ENCODE results near the gene KIFC3.
"Not testable (repeated sequence)": the region's sequence is repeated elsewhere in the genome, so short reads cannot be mapped to it uniquely, and the experiment has no call there.

Gene KIFC3

DNA sequence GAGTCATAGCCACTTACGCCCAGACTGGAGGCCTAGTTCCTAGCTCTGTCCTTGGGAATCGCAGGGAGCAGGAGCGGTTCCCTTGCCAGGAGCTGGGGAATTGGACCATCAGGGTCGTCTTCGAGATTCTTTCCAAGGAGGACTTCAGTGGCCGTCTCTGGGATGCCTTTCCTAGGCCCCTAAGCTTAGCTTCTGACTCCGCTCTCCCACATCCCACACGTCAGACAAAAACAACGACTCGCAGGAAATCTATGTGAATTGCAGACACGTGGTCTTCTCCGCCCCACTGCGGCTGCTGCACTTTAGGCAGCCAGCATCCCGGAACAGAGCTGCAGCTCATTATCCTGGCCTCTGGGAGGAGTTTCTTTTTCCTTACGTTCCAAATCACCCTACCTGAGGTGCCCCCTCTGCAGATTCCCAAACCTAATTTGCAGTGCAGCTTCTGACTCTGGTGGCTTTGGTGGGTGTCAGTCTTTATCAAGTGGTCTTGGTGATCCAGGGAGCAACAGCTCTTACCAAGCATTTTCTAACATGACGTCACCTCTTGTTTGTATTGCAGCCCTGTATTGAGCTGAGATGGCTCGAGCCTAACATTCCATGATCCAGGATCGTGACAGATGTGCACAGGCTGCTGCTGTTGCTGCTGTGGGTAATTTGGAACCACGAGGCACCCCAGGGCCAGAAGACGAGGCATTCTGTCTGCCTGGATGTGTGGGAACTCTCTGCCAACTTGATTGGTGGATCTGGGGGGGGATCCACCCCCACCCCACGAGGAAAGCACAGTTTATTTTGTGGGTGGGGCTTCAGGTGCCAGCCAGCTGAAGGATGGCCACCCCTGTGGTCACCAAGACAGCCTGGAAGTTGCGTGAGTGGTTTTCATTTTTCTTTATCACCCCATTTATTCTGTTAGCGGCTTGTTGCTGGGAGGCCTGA, 65.6 kb downstream of the KIFC3 start:
- DNase-seq: peak; percentile 80

DNA sequence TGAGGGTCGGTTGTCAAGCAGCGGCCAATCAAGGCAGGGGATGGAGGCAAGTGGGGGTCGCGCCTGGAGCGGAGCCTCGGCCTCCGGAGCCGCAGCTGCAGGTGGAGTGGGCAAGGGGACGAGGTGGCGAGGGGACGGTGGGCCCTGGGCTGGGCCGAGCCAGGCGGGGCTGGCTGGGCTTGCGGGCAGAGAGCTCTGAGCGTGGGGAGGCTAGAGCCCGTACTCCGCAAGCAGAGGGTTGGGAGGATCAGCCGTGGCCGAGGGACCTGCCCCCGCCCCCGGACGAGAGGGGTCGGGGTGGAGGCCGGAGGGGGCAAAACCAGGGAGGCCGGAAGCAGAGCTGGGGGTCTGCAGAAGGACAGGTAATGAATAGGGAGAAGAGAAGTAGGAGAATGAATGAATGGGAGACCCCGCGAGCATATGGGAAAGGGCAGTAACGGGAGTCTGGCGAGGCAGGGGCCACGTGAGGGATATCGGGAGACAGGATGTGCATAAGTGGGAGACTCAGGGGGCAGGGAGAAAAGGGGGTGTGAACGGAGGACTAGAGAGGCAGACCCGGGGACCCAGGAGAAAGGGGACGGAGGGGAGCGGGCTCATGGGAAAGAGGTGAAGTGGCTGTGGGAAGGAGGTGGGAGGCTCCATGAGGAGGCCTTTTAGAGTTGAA, 66.4 kb downstream of the KIFC3 start, which contains the start of gene KATNB1:
TSS of gene KATNB1 (plus strand) at position 16 of the 664 bp plus-strand sequence. CDS start 1,474 bp downstream, outside the sequence.
- DNase-seq: peak; percentile 76

DNA sequence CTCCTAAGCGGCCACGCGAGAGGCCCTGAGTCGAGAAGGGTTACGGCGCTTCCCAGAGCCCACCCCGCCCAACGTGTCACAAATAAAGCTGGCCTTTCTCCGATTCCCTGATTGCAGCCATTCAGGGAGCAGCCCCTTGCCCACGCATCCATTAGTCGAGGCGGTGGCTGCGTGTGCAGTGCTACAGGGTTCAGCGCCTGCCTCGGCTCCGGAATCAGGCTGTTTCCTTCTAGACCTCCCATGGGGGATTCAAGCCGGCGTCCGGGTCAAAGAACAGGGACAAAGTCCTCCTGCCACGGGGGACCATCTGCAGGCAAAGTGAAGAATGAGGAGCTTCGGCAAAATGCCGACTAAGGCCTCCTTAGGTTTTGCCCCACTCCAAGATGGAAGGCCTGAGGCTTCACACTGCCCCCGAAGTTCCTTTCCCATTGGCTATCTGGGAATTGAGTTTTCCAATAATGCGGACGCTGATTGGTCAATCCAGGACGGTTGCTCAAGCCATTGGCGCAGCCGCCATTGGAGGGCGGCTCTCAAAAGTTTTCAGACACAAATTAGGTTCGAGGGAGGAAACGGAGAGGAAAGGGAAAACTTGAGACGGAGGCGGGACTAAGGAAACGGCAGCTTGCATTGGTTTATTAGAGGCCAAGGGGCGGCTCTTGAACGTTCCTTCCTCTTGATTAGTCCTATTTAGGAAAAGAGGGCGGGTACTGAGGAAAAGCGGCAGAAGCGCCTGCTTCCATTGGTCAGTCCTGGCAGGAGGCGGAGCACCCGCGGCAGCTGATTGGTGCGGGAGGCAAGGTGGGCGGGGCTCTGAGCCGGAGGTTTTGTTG, 67.2 kb downstream of the KIFC3 start:
- peak; percentile 100 for DNase-seq

DNA sequence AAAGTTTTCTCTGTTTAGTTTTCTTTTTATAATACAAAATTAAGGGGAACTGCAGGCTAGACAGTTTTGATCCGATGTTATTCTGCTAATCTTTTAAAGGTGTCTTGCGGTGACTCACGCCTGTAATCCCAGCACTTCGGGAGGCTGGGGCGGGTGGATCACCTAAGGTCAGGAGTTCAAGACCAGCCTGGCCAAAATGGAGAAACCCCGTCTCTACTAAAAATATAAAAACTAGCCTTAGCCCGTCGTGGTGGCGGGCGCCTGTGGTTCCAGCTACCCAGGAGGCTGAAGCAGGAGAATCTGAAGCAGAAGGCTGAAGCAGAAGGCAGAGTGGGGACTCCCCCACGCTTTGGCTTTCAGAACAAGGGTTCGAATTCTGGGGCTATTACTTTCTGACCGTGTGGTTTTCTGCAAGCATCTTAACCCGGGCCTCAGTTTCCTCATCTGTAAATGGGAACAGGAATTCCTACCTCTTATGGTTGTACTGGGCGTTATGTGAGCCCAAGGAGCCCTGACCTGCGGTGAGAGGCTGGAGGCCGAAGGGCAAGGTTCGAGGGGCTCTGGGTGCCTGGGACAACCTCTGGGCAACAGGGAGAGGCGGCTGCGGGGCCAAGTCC, 67.9 kb downstream of the KIFC3 start:
- no peak for DNase-seq

DNA sequence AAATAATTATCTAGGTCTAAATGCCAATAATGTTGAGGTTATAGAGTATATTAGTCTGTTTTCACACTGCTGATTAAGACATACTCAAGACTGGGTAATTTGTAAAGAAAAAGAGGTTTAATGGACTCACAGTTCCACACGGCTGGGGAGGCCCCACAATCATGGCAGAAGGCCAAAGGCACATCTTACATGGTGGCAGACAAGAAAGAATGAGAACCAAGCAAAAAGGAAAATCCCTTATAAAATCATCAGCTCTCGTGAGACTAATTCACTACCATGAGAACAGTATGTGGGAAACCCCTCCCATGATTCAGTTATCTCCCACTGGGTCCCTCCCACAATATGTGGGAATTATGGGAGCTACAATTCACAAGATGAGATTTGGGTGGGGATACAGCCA, 69.6 kb downstream of the KIFC3 start:
- no peak for DNase-seq

DNA sequence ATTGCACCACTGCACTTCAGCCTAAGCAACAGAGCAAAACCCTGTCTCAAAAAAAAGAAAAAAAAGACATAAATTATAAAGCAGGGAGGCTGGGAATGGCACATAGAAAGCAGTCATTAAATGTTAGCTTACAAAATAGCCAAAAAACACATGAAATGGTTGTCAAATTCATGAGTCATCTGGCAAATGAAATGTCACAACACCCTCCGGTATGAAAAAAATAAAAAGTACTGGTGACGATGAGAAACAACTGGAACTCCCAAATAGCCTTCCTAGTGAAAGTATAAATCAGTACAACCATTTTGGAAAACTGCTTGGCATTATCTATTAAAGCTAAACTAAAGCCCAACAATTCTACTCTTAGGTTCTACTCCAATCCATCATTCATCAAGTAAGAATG, 70.3 kb downstream of the KIFC3 start:
- no peak for DNase-seq

DNA sequence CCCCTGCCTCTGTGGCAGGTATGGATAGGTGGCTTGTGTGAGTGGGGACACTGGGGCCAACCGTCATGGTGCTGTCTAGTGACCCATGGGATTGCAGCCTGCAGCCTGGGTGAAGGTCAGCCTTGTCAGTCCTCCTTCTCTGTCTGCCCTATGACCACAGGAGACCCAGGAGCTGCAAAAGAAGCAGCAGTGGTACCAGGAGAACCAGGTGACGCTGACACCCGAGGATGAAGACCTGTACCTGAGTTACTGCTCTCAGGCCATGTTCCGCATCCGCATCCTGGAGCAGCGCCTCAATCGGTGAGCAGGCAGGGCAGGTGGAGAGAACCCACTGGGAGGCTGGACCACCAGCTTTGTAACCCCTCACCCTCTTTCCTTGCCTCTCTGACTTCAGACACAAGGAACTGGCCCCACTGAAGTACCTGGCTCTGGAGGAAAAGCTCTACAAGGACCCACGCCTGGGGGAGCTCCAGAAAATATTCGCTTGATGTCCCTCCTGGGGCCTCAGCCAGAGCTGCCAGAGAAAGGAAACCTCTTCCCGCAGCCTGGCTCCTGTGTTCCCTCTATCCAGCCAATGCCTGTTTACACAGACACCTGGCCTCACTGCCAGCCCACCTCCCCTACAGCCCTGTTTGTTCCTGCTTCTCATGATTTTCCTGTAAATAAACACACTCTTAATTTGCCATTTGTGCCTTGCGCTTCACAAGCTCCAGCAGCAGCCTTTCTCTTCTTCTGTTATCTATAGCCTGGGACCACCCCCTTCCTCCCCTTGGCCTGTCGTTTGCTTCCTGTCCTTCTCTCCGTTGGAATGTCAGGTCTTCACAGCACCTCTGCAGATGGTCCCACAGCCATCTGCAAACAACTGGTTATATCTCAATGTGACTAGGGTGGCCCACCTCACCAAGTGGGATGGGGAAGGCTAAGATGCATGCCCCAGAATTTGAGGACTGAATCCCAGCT, 71.2 kb downstream of the KIFC3 start:
- no peak for DNase-seq

DNA sequence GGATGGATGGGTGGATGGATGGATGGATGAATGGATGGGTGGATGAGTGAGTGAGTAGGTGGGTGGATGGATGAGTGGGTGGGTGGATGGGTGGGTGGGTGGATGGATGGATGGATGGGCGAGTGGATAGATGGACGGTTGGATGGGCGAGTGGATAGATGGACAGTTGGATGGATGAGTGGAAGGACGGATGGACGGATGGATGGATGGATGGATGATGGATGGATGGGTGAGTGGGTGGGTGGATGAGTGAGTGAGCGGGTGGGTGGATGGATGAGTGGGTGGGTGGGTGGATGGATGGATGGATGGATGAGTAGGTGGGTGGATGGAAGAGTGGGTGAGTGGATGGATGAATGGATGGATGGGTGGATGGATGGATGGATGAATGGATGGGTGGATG, 72.4 kb downstream of the KIFC3 start:
- not testable (repeated sequence) for DNase-seq

DNA sequence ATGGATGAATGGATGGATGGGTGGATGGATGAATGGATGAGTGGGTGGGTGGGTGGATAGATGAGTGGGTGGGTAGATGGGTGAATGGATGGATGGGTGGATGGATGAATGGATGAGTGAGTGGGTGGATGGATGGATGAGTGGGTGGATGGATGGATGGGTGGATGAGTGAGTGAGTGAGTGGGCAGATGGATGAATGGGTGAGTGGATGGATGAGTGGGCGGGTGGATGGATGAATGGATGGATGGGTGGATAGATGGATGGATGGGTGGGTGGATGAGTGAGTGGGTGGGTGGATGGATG, 73.2 kb downstream of the KIFC3 start:
- DNase-seq: no peak

DNA sequence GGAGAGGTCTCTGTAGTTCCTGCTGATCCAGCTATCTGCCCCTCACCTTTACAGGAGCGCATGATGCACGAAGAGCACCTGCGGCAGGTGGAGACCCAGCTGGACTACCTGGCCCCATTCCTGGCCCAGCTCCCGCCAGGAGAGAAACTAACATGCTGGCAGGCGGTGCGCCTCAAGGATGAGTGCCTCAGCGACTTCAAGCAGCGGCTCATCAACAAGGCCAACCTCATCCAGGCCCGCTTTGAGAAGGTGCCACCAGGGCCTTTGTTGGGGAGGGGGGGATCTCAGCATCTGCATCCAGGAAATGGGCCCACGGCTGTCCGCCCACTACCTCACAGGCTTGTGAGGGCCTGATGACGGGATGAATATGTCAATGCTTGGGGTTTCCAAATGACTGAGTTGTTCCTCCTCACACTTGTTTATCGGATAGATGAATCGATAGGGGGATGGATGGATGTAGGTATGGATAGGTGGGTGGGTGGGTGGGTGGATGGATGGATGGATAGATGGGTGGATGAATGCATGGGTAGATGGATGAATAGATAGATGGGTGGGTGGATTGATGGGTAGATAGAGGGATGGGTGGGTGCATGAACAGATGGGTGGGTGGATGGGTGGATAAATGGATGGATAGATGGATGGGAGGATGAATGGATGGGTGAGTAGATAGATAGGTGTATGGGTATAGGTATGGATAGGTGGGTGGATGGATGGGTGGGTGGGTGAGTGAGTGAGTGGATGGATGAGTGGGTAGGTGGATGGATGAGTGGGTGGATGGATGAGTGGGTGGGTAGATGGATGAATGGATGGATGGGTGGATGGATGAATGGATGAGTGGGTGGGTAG, 73.7 kb downstream of the KIFC3 start:
- no peak for DNase-seq

DNA sequence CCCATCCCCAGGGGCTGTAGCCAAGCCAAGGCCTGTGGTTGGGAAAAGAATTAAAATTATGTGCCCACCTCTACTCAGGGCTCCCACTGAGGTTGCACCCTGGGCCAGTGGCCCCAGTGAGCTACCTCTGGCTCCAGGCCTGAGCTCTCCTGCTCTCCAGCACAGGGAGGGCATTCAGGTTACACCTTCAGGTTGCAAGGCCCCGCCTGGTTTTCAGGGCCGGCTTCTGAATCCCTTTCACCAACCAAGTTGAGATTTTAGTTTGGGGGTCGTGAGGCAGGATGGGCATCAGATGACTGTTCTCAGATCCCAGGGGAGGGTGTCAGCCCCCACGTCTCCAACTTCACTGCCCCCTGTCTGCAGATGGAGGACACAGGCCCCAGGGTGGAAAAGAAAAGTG, 74.7 kb downstream of the KIFC3 start:
- no peak for DNase-seq

DNA sequence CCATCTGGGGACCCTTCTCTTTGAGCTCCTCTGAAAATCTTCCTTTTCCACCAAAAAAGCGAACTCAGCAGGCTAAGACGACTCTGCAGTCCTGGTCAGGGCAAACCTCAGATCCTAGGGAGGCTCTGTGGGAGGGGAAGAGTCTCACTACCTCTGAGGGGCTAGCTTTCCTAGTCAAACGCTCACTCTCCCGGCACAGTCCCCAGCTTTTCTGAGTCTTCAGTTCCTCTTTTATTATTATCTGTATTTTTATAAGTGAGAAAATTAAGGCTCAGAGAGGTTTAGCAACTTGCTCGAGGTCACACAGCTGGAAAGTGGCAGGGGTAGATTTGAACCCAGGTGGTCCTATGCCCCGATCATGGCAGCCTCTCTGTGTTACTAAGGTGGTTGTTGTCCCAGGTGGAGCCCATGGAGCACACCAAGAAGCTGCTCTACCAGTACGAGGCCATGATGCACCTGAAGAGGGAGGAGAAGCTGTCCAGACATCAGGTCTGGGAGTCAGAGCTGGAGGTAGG, 75.8 kb downstream of the KIFC3 start:
- DNase-seq: no peak

DNA sequence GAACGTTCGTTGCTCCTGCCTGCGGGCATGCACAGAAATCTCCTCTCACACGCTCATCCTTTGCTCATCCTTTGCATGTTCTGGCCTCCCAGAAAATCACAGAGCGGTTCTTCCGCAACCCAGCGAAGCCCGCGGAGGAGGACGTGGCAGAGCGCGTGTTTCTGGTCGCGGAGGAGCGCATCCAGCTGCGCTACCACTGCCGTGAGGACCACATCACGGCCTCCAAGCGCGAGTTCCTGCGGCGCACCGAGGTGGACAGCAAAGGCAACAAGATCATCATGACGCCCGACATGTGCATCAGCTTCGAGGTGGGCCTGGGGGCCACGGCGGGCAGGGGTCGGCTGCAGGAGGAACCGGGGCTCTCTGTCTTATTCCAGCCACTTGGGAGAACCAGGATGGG, 76.3 kb downstream of the KIFC3 start:
- DNase-seq: no peak

DNA sequence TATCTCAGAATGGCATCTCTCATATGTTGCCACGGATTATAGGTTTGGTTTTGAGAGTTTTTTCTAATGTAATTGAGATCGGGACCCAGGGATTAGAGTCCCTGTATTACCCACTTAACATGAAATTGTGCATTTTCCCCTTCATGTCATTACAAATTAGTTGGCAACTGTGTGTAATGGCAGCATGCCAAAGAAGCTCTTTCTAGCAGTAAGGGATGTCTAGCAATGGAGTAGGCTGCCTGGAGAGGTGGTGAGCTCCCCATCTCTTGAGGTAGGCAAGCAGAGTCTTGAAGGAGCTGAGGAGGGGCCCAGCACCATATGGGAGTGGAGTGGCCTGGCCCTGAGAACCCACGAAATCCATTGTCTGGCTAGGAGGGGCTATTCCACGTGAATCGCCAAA, 76.7 kb downstream of the KIFC3 start:
- no peak for DNase-seq

DNA sequence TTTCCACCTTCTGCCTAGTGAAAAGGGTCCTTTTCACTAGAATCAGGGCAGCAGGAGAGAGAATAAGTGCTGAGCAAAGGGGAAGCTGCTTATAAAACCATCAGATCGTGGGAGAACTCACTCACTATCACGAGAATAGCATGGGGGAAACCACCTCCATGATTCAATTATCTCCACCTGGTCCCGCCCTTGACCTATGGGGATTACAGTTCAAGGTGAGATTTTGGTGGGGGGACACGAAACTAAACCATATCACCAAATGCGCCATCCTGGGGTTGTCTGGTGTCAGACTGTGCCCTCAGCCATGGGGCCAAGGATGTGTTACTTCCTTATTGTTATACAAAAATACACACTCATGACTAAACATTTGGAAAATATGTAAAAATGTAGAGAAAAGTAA, 77.1 kb downstream of the KIFC3 start:
- no peak for DNase-seq

DNA sequence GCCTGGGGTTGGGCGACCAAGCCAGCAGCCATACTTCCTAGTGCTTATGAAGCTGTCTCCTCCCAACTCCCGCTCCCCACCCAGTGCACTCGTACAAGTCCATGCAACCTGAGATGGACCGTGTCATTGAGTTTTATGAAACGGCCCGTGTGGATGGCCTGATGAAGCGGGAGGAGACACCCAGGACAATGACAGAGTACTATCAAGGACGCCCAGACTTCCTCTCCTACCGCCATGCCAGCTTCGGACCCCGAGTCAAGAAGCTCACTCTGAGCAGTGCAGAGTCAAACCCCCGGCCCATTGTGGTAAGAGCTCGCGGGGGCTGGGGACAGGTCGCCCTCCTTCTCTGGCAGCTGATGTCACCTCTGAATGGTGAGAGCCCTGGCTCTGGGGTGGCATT, 77.8 kb downstream of the KIFC3 start:
- no peak for DNase-seq

DNA sequence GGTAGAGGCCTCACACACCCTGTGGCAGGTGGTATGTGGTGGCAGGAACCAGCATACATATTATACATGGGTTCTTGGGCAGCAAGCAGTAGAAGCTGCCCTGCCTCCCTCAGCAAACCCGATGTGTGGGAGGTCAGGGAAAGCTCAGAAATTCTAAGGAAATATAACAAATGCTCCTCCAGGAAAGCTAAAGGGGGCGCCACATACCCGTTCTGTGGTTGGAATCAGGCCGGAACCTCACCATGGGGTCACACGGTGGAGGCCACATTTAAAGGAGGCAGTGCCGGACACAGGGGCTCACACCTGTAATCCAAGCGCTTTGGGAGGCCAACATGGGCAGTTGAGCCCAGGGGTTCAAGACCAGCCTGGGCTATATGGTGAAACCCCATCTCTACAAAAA, 79.1 kb downstream of the KIFC3 start:
- no peak for DNase-seq

DNA sequence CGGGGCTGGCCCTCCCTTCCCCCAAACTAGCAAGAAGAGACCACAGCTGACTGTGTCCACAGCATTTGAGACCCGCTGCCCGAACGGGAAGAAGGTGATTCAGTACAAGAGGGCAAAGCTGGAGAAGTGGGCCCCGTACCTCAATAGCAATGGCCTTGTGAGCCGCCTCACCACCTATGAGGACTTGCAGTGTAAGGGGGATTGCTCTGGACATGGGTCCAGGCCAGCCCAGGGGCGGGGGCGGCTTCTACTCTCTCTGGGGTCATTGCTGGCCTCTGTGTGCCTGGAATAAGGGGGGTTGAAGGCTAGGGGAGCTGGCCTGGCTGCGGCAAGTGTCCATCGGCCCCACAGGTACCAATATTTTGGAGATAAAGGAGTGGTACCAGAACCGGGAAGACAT, 79.6 kb downstream of the KIFC3 start:
- DNase-seq: no peak

DNA sequence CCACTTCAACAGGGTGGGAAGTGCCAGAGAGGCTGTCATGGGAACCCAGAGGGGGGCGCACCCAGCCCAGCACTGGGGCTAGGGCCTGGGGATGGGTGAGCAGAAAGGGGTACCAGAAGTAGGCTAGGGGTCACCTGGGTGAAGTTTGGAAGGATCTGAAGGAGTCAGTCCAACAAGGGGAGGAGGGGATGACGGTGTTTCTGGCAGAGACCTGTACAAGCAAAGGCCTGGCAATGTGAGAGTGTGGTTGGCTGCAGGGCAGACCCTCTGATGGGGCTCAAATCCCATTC, 80.1 kb downstream of the KIFC3 start:
- DNase-seq: no peak

DNA sequence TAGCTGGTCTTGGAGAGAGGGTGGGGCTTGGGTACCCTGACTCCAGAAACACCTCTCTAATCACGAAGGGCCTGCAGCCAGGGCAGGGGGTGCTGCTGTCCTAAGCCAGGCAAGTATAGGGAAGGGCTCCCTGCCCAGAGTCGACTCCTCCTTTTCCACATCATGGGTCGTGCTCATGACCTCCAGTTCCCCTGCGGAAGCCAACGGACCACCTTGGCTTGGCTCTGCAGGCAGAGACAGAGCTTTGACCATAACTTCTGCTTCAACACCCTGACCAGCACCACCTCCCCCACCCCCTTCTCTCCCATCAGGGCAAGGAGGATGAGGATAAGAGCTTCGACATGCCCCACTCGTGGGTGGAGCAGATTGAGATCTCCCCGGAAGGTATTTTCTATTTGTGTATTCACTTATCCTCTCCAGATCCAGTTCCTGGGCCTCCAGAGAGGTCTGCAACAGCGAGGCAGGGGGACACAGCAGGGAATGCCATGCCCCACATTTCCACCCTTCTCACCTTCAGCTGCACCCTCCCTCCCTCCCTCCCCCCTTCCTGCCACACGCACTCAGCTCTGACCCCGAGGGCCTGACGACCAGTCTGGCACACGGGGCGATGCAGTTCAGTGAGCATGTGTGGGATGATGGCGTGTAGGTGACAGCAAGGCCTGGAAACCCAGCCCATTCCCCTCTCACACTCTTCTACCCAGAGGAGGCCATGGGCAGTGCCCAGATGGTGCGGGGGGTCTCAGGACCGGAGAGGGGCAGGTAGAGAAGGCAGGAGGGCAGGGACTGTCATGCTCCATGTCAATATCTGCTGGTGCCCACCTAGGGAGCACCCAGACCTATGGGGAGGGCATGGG, 80.7 kb downstream of the KIFC3 start:
- DNase-seq: no peak

Data from eye (tissue), 1 donor.